GM12878 (cell line): Measurements from ENCODE around the gene CXCL12. TPM values are rescaled to one million over a fixed set of nuclear protein-coding genes. Genes with fewer than 3 reads are reported as not detected.

Source experiments
- ATAC-seq: fragments of 200-7000 bp; cut with Tn5 transposase; 3 replicates; pipeline ENCODE4 v1.9.1; 2020; ENCODE audit warnings: mild to moderate bottlenecking, moderate library complexity
- BruUV-seq: library from RNA; stranded (reverse); fragments of 400-500 nt; replicated peaks from 2 replicates; lab custom pipeline; 2021; lab: Mats Ljungman, UMichigan
- CTCF ChIA-PET: fragments of 300-600 bp; sonication (Branson Sonifier 250); formaldehyde crosslinking; extraction: SDS; loops from one replicate; lab custom pipeline; 2021; ENCODE audit warnings: inconsistent platforms; lab: Yijun Ruan, JAX
- POLR2A ChIA-PET: fragments of 350-600 bp; formaldehyde crosslinking; extraction: SDS; loops from one replicate; lab custom pipeline; 2021; ENCODE audit warnings: inconsistent platforms; lab: Charles Lee
- RAD21 ChIA-PET: fragments of 300-600 bp; sonication (Branson Sonifier 250); formaldehyde crosslinking; loops from one replicate; lab custom pipeline; 2023; ENCODE audit warnings: antibody characterized with exemption; ENCODE audit not compliant: unreplicated experiment; lab: Charles Lee
- SMC1A ChIA-PET: fragments of 300-600 bp; sonication (Branson Sonifier 250); formaldehyde crosslinking; loops from one replicate; lab custom pipeline; 2023; ENCODE audit not compliant: unreplicated experiment, uncharacterized antibody; lab: Charles Lee
- DNase-seq: peaks from one replicate; pipeline ENCODE4 v3.0.0-alpha.2; 2011; ENCODE audit warnings: low read depth, low spot score
- FAIRE-seq: peaks from 3 replicates; lab custom pipeline; 2011; peaks lifted over from hg19 to GRCh38; lab: Jason Lieb, UNC
- H2AFZ ChIP-seq: 2 replicates; pipeline ENCODE4 v1.6.0; 2011; ENCODE audit warnings: low read depth, low read length, control low read depth; ENCODE audit not compliant: control insufficient read depth
- H3K27ac ChIP-seq: 2 replicates; pipeline ENCODE4 v1.5.1; 2011; ENCODE audit warnings: control low read depth; ENCODE audit not compliant: control insufficient read depth, insufficient read depth
- H3K27me3 ChIP-seq, 2 experiments: replicated peaks in 1 of 2; 2 replicates each; pipeline versions ENCODE4 v1.6.0 to v1.6.1; 2011; ENCODE audit warnings: low read length in 1 of 2; ENCODE audit not compliant: control insufficient read depth in 2 of 2, insufficient read depth in 2 of 2
- H3K36me3 ChIP-seq, 2 experiments: 2 replicates each; pipeline ENCODE4 v1.5.1; 2011; ENCODE audit warnings: low read length in 1 of 2; ENCODE audit not compliant: control insufficient read depth in 2 of 2, insufficient read depth in 2 of 2
- H3K4me1 ChIP-seq: 2 replicates; pipeline ENCODE4 v1.6.1; 2011; ENCODE audit warnings: mild to moderate bottlenecking, low read length, moderate library complexity, mixed read lengths; ENCODE audit not compliant: control insufficient read depth, insufficient read depth
- H3K4me2 ChIP-seq: 2 replicates; pipeline ENCODE4 v1.6.0; 2011; ENCODE audit warnings: control low read depth; ENCODE audit not compliant: control insufficient read depth, insufficient read depth
- H3K4me3 ChIP-seq: fragments of 200-600 bp; sonication (generic); 2 replicates; pipeline ENCODE4 v1.5.1; 2016
- H3K79me2 ChIP-seq: 2 replicates; pipeline ENCODE4 v1.6.0; 2011; ENCODE audit warnings: low read length; ENCODE audit not compliant: control insufficient read depth, insufficient read depth
- H3K9ac ChIP-seq: 2 replicates; pipeline ENCODE4 v1.8.0; 2011; ENCODE audit warnings: low read length, control low read depth, mixed read lengths; ENCODE audit not compliant: control insufficient read depth, insufficient read depth
- H3K9me3 ChIP-seq: replicated peaks from 3 replicates; pipeline ENCODE4 v1.5.1; 2011; ENCODE audit warnings: mild to moderate bottlenecking, low read length; ENCODE audit not compliant: control insufficient read depth, insufficient read depth
- H4K20me1 ChIP-seq: 2 replicates; pipeline ENCODE4 v1.6.0; 2011; ENCODE audit not compliant: control insufficient read depth, insufficient read depth
- BMI1 ChIP-seq: fragments of 450-650 bp; IDR thresholded peaks from 2 replicates; pipeline ENCODE4 v1.6.1; 2016; ENCODE audit warnings: mild to moderate bottlenecking, moderate library complexity, borderline replicate concordance
- CBFB ChIP-seq: IDR thresholded peaks from 2 replicates; pipeline ENCODE4 v1.6.1; 2016; ENCODE audit warnings: antibody characterized with exemption, low read depth
- MYB ChIP-seq: fragments of 150-350 bp; IDR thresholded peaks from 2 replicates; pipeline ENCODE4 v1.6.1; 2014; ENCODE audit warnings: mild to moderate bottlenecking, low read depth, low read length, borderline replicate concordance
- NBN ChIP-seq: fragments of 450-650 bp; IDR thresholded peaks from 2 replicates; pipeline ENCODE4 v1.6.1; 2016
- RCOR1 ChIP-seq: conservative IDR thresholded peaks from 2 replicates; pipeline ENCODE4 v1.6.1; 2012; ENCODE audit warnings: low read depth, low read length, improper control_type of control experiment
- TAF1 ChIP-seq: IDR thresholded peaks from 2 replicates; pipeline ENCODE4 v1.6.1; 2011; ENCODE audit warnings: mild to moderate bottlenecking, low read depth, low read length, borderline replicate concordance
- TCF3 ChIP-seq: IDR thresholded peaks from 2 replicates; pipeline ENCODE4 v1.6.1; 2012; ENCODE audit warnings: low read depth, mild to moderate bottlenecking, low read length, borderline replicate concordance; ENCODE audit not compliant: insufficient read depth
- USF2 ChIP-seq: IDR thresholded peaks from 2 replicates; pipeline ENCODE4 v1.6.1; 2011; ENCODE audit warnings: low read depth, low read length, improper control_type of control experiment, borderline replicate concordance
- WGBS: methylation state at CpG from one replicate; pipeline ENCODE4 v1.1.6; 2016; ENCODE audit warnings: low lambda C conversion rate; ENCODE audit not compliant: insufficient replicate concordance, insufficient coverage; ENCODE audit errors: missing lambda C conversion rate; 5-methylcytosine and 5-hydroxymethylcytosine counted together
- in situ Hi-C: fragments of 300-500 bp; cut with MboI; formaldehyde crosslinking; loops from 9 replicates; pipeline ENCODE4 v1.14.3; 2018; ENCODE audit warnings: mixed read lengths
- intact Hi-C: fragments of 100-400 bp; cut with micrococcal nuclease; formaldehyde crosslinking; loops from one replicate; pipeline ENCODE4 v1.14.2; 2022; ENCODE audit not compliant: unreplicated experiment
- polyA plus RNA-seq, 11 experiments: library from polyadenylated mRNA; depleted of rRNA in 4 of 11; unstranded in 6 of 11; stranded (reverse) in 5 of 11; fragments of >200 nt; fragmentation: Nextera tagmentation in 4 of 11; fragmentation: Illumina TruSeq in 1 of 11; extraction: Ambion mirVana in 4 of 11; extraction: Trizol in 1 of 11; gene quantifications; 1 replicate in 1 of 11; 2 replicates in 10 of 11; pipeline versions ENCODE4 v1.2.1 to v1.2.3, GENCODE V29; 2011 to 2016; ENCODE audit warnings: inconsistent platforms in 2 of 11, missing spikeins in 2 of 11, low read depth in 1 of 11
- total RNA-seq, 4 experiments: library from RNA; depleted of rRNA in 3 of 4; stranded (reverse); fragments of >200 nt in 3 of 4; fragmentation: Illumina TruSeq in 1 of 4; extraction: Trizol in 1 of 4; gene quantifications; 2 replicates each; pipeline versions ENCODE4 v1.2.1 to v1.2.3, GENCODE V29; 2013 to 2021

CXCL12 gene
- total and polyA plus RNA-seq, 10 of the 15 experiments (the other 5 are each of a cell fraction or from before 2014, with no cell fraction given) = 0.03 to 4.5 (median 0.53) TPM

- no peak for FAIRE-seq
- ChIA-PET RAD21 (no interaction called here), CTCF (interaction anchor here (1.1 to 1.3 kb wide), 2 partner anchors 15 to 717 kb away, joined by 3 read pairs; no protein-coding TSS in a partner anchor), SMC1A (interaction anchor here (1.2 kb wide), 1 partner anchor 40 kb away, joined by 3 read pairs; no protein-coding TSS in a partner anchor), POLR2A (no interaction called here)
- Histone ChIP-seq H3K27me3 (no peaks in the 10 kb centered on the region; a peak in 2 of 4 replicates), H2AFZ (no peak overlapping the region), H3K9me3 (no peaks in the 10 kb centered on the region), H3K36me3 (no peaks in the 10 kb centered on the region), H3K79me2 (no peaks in the 10 kb centered on the region), H3K27ac (no peak overlapping the region), H3K4me2 (no peak overlapping the region), H3K4me3 (no peak overlapping the region), H3K9ac (no peak overlapping the region), H4K20me1 (no peaks in the 10 kb centered on the region), H3K4me1 (no peaks in the 10 kb centered on the region)
- intact Hi-C loops (loop anchor here (10.0 kb wide), 1 partner anchor 455 kb away; no protein-coding TSS in a partner anchor), in situ Hi-C loops (loop anchor here (25.0 kb wide), 2 partner anchors 112 to 462 kb away; no protein-coding TSS in a partner anchor)
- no TSS peak for BruUV-seq
- no peak for DNase-seq
- WGBS = 13% methylated on average over 6 of the region's 6 CpGs
- TF ChIP-seq MYB = no peak
- no peak for TF ChIP-seq USF2
- no peak for TF ChIP-seq CBFB
- TF ChIP-seq TCF3 = no peak
- no peak for TF ChIP-seq RCOR1
- no peak for TF ChIP-seq TAF1
- TF ChIP-seq NBN = no peak
- no peak for TF ChIP-seq BMI1
- TF ChIP-seq, all 136 proteins: peak for 0
- no peak for ATAC-seq
These were observed 15.0 kb upstream of the CXCL12 start for GRCh38 chr10:44399659-44400451.
